Measurements from ENCODE around the gene ZNF766. TPM values are rescaled to one million over a fixed set of nuclear protein-coding genes. Genes with fewer than 3 reads are reported as not detected.
A peak's percentile ranks its signal among the peaks of the same experiment; 100 is the strongest.
"Not testable (repeated sequence)": the region's sequence is repeated elsewhere in the genome, so short reads cannot be mapped to it uniquely, and the experiment has no call there.

Gene ZNF766
- total RNA-seq, 4 donors from 2014 or later, result 7.7 to 11.4 (median 9.0) TPM

DNA sequence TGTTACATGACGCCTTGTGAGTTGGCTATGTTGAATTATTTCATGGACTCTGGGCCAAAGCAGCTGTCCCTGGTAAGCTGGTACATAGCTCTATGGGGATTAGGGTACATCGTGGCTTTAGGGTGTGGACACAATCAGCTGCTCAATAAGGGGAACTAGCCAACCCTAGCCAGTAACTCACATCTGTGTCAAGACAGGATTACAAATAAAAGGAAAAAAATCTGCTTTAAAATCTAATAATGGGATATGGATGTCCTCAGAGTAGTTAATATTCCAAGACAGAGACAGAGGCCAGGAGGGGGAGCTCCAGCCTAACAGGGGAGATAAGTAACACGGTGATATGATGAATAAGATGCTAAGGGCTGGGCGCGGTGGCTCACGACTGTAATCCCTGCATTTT lies 21.1 kb upstream of the ZNF766 start:
- no peaks in the 10 kb centered on the region for H3K27me3 ChIP-seq
- no peaks in the 10 kb centered on the region for H3K36me3 ChIP-seq
- DNase-seq (ENCODE audit: low spot score in 2 of 2), result peak; percentile 44 to 69
- TF ChIP-seq CTCF (IDR thresholded peaks at IDR 0.05) (peak; percentile 13 to 41 (median 40)), EP300 (IDR thresholded peaks at IDR 0.05) (no peak)
- 11 to 20% methylated on average over 6 of the region's 6 CpGs for WGBS, 2 donors
- H3K4me1 ChIP-seq, result no peaks in the 10 kb centered on the region
- H3K9me3 ChIP-seq, result no peaks in the 10 kb centered on the region
- H3K4me3 ChIP-seq, result no peak overlapping the region
- no peak overlapping the region for H3K27ac ChIP-seq

- no peaks in the 10 kb centered on the region for H3K4me1 ChIP-seq
- TF ChIP-seq CTCF (IDR thresholded peaks at IDR 0.05), result no peak
- TF ChIP-seq POLR2A (IDR thresholded peaks at IDR 0.05), result no peak
- TF ChIP-seq EP300 (IDR thresholded peaks at IDR 0.05), result no peak
- DNase-seq (ENCODE audit: low spot score in 2 of 2), result no peak
- H3K9me3 ChIP-seq, result no peaks in the 10 kb centered on the region
- H3K36me3 ChIP-seq, result no peaks in the 10 kb centered on the region
- no peaks in the 10 kb centered on the region for H3K27me3 ChIP-seq
- 84 to 97% methylated on average over 5 of the region's 5 CpGs for WGBS, 2 donors
- H3K4me3 ChIP-seq, result no peak overlapping the region
- H3K27ac ChIP-seq, result no peak overlapping the region
Observed at GRCh38 chr19:52258426-52258825, 11.0 kb upstream of the ZNF766 start.

DNA sequence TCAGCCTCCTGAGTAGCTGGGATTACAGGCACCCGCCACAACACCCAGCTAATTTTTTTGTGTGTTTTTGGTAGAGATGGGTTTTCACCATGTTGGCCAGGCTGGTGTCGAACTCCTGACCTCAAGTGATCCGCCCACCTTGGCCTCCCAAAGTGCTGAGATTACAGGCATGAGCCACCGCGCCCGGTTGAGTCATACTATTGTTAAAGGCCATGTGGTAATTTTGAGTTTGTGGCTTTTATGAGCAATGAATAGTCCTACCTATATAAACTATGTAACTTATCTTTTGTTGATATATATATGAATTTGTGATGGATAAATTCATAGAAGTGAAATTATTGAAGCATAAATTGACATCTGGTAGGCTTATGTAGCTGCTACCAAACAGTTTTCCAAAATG lies 3.8 kb upstream of the ZNF766 start:
- DNase-seq (ENCODE audit: low spot score in 2 of 2); H3K27ac ChIP-seq: not testable (repeated sequence)

DNA sequence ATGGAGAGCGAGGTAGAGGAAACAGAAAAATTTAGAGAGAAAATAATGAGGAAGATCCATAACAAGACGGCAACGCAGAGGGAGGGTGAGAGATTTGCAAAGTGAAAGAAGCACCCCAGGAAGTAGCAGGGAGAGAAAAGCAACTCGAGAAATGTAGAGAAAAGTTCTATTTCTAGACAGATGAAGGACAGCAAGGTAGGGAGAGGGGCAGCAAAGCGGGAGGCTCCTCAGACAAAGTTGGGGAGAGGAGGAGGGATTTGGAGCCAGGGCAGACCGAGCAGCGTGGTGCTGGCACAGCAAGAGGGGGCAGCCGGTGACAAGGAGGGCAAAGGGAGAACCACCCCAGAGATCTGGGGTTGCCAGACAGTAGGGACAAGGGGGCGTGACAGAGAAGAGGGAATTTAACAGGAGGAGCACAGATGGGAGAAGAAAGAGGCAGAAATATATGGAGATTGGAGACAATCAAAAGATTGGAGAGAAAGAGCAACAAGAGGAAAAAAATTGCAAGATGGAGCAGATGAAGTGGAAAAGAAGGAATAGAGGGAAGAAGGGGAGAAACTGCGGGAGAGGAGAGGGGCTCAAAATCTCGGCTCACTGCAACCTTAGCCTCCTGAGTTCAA lies 989 bp downstream of the ZNF766 start:
- Histone ChIP-seq H3K4me3 (peak overlapping the region; percentile 69 to 91 (median 86)), H3K27me3 (no peaks in the 10 kb centered on the region), H3K36me3 (peaks cover 0 to 37% (median 0%) of the 10 kb centered on the region in 3 donors), H3K9me3 (no peaks in the 10 kb centered on the region), H3K27ac (peak overlapping the region; percentile 94 to 97 (median 95)), H3K4me1 (peaks cover 0 to 36% (median 6%) of the 10 kb centered on the region in 4 donors)
- no peak for DNase-seq (ENCODE audit: low spot score in 2 of 2)
- TF ChIP-seq CTCF (IDR thresholded peaks at IDR 0.05), result no peak
- TF ChIP-seq EP300 (IDR thresholded peaks at IDR 0.05), result no peak
- no peak for TF ChIP-seq POLR2A (IDR thresholded peaks at IDR 0.05)
- 8% methylated on average over 11 of the region's 11 CpGs for WGBS, 2 donors

More for the DNA sequence above, 3.8 kb upstream of the ZNF766 start:
- H3K9me3 ChIP-seq, H3K27me3 ChIP-seq, H3K36me3 ChIP-seq, H3K4me3 ChIP-seq: not testable (repeated sequence)
- 93 to 97% methylated on average over 6 of the region's 6 CpGs for WGBS, 2 donors
- peaks cover 0 to 12% (median 1%) of the 10 kb centered on the region in 4 donors for H3K4me1 ChIP-seq

DNA sequence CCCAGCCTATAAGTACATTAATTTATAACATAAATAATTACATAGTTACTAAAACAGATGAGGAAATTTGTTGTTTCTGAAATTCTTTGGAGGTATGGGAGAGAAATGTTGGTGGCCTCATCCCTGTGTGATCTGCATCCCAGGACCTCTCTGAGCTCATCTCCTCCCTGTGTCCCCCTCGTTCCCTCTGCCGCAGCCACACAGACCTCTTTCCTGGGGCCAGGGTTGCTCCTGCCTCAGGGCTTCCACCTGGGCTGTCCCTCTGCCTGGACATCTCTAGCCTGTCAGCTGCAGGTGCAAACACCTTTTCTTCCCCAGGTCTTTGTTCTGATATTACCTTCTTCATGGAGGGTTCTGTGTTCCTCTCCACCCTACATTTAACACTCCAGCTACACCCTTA lies 3.9 kb downstream of the ZNF766 start:
- H3K36me3 ChIP-seq, result peaks cover 0 to 63% (median 0%) of the 10 kb centered on the region in 3 donors
- H3K27me3 ChIP-seq, result no peaks in the 10 kb centered on the region
- no peak overlapping the region for H3K27ac ChIP-seq
- H3K9me3 ChIP-seq, result peaks cover 0 to 4% (median 0%) of the 10 kb centered on the region in 4 donors
- peaks cover 0 to 36% (median 6%) of the 10 kb centered on the region in 4 donors for H3K4me1 ChIP-seq
- H3K4me3 ChIP-seq, result no peak overlapping the region
- TF ChIP-seq POLR2A (IDR thresholded peaks at IDR 0.05) (no peak), CTCF (IDR thresholded peaks at IDR 0.05) (no peak), EP300 (IDR thresholded peaks at IDR 0.05) (no peak)
- 95 to 100% methylated on average over 2 of the region's 2 CpGs for WGBS, 2 donors
- no peak for DNase-seq (ENCODE audit: low spot score in 2 of 2)
